Astrocyte of the hippocampus (primary cell): Measurements from ENCODE around the gene SEMA5A.

Experiments used
- DNase-seq: peaks from one replicate; pipeline ENCODE4 v3.0.0; 2011; ENCODE audit warnings: low read depth, low spot score

The SEMA5A gene

GRCh38 chr5:9545992-9546851 is at the start of gene SEMA5A:
SEMA5A (minus strand) TSS chr5:9546075; CDS start chr5:9379946, 166,129 bp downstream.
- DNase-seq, result peak; percentile 87

- DNase-seq, result no peak
Observed at GRCh38 chr5:9594913-9595312, 49.0 kb upstream of the SEMA5A start.

GRCh38 chr5:9589049-9589835 is 43.4 kb upstream of the SEMA5A start:
- DNase-seq, result no peak

DNA sequence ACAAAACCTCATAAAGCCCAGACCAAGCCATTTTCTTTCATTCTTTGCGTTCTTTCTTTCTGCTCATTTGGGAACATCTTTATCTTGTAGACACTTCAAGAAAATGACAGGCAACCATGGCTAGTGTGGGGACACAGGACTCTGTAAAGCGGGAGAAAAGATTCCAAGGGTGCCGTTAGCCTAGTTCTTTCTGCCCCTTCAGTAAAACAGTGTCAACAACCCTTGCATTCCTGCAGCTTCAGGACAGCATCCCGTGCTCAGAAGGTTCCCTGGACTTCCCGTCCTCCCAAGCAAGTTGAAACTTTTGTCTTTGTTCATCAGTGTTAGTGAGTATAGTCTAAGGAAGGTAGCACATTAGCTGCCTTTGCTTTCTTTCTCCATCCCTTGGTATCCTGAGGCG is 42.4 kb upstream of the SEMA5A start:
- DNase-seq, result no peak

DNA sequence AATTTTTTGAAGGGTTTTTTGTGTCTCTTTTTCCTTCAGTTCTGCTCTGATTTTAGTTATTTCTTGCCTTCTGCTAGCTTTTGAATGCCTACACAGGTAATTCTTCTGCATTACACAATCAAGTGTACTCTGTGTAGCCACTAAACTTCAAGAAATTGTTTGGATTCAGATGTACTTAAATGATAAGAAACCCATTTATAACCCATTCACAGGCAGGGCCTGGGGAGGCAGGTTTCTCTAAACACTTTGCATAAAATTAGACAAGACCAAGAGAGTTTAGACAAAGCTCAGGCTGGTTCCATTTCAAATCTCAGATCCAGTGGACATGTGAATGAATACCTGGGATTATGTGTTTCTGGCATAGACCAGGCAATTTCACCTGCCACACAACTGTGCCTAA is 41.3 kb upstream of the SEMA5A start:
- no peak for DNase-seq

- no peak for DNase-seq
Observed at GRCh38 chr5:9582406-9582805, 36.5 kb upstream of the SEMA5A start.

DNA sequence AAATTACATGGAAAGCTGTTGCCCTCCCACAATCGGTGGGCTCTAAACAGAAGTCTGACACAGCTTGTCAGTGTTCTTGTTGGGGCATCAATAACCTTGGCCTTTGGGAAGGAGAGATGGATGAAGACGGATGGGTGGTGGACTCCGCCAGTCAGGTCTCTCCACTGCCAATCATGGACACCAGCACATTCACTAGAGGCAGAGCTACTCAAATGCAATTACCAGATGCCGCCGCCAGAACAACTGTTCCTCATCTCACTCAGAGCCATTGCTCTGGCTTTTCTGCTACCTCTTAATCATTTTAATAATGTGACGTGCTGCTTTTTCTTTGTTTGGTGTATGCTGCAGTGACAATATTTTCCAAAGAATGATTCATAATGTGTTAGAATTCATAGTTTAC is 27.9 kb upstream of the SEMA5A start:
- no peak for DNase-seq

GRCh38 chr5:9572246-9572645 is 26.4 kb upstream of the SEMA5A start:
- DNase-seq, result no peak

DNA sequence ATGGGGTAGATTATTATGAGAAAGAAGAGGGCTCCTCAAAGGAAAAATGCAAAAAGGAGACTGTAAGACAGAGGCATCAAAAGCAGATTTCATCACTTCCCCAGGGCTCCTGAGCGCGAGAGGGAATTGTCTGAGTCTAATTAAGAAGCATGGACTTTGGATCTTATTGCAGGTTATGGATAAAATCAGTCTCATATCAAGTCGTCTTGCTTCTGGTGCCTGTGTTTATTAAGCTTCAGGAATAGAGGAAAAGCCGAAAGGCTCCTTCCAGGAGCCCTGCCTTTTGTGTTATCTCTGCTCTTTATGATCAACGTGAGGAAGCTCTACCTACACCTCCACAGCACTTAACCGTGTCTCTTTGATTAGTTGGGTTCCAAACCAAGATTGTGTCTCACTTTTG is 25.0 kb upstream of the SEMA5A start:
- DNase-seq, result no peak

- no peak for DNase-seq
Observed at GRCh38 chr5:9567039-9567438, 21.2 kb upstream of the SEMA5A start.

- no peak for DNase-seq
Observed at GRCh38 chr5:9564752-9565151, 18.9 kb upstream of the SEMA5A start.

GRCh38 chr5:9562141-9562540 is 16.3 kb upstream of the SEMA5A start:
- peak; percentile 60 for DNase-seq

DNA sequence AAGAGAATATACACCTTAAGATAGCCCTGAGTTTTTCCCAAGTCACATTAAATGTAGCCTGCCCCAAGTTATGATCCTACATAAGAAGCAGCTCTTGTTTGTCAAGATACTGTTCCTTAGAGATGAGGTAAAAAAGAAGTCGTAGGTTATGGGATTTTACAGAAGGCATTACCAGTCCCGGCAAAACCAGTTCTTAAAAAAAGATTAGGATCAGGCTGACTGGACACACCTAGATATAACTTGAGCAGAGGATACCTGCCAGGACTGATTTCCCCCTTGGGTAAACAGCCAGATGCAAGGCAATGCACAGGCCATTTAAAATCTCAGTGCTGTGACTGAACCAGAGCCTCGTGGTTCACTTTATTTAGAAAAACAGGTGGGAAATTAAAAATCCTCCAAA is 14.1 kb upstream of the SEMA5A start:
- no peak for DNase-seq

DNA sequence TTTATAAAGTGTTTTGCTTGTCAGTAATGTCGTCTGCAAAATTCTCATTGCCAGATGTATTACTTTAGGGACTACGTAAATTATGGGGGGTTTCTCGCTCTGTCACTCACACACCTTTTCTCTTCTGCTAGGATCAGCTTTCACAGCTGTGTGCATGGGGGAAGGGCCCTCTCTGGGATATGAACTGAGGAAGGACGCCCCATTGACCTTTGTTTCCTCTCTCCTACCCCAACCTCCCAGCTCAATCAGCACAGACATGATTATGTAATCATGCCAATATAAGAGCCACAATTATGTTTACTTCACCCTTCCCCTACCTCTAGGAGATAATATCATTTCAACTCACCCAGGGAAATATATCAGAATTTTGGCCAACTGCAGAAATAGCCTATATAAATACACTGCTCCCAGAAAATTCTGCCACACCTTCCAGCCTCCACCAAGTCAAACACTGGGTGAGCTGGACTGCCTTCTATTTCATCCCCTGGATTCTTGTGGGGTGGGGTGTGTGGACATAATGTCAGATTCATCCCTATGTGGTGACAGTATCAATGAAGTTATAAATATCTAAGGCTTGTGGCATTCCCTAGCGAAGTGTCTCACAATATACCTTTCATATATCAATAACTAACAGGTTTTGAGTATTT is 12.6 kb upstream of the SEMA5A start:
- no peak for DNase-seq

DNA sequence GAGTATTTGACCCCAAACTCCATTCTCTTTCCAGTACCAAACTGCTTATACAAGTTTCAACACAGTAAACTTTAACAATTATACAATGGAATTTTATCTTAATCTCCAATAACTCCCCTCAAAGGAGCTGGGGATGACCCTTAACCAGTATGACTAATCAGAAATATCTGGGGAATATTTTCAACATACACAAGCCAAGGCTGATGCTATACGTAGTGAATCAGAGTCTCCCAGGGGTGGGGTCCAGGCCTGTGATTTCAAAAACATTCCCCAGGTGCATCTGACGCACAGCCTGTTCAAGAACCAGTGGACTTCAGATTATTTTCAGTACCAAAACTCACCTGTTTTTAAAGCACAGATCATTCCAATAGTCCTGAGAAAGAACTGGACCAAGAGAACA is 11.8 kb upstream of the SEMA5A start:
- no peak for DNase-seq

GRCh38 chr5:9555961-9556360 is 10.1 kb upstream of the SEMA5A start:
- no peak for DNase-seq

DNA sequence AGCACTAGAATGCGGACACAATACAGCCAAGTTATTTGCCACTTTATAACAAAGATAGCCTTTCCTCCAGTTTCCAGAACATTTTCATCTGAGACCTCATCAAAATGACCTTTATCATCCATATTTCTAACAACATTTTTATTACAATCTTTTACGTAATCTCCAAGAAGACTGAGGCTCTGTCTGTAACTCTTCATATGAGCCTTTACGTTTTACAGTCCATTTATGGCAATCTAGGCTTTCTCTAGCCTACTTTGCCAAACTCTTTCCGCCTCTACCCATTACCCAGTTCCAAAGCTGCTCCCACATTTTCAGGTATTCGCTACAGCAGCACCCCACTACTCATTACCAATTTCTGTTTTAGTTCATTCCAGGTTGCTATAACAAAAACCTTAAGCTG is 8.2 kb upstream of the SEMA5A start:
- no peak for DNase-seq

GRCh38 chr5:9553561-9553960 is 7.7 kb upstream of the SEMA5A start:
- DNase-seq, result no peak

DNA sequence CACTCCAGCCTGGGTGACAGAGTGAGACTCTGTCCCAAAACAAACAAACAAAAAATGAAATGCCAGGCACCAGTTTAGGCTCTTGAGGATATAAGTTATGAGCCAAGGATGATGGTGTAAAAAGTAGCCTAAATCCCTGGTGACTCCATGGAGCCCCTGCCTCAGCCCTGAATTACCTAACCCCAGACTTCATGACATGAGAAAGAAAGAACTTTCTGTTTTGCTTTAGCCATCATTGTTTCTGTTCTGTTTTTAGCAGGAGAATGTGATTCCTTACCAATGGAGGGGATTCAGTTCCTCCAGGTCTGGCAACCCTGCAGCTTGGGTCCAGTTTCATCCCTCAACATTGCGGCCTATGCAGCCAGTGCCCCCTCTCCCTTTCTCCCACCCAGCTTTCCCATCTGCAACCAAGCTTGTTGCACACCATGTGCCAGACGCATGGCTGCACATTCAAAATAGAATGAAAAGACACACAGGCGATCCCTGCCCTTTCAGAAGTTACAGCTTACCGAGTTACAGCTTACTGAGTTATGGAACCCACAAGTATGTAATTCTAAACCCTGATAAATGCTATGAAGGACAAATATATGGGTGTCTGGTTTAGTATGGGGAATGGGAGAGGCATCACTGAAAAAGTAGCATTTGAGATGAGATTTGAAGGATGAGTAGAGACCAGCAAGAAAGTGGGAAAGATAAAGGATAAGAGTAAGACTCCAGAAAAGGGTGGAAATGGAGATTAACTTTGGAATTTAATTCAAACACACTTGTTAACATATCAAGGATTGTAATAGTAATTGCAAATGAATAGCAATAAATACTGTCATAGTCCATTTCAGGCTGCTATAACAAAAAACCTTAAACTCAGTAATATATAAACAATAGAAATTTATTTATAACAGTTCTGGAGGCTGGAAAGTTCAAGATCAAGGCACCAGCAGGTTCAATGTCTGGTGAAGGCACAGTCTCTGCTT is 6.0 kb upstream of the SEMA5A start:
- no peak for DNase-seq

GRCh38 chr5:9549941-9550340 is 4.1 kb upstream of the SEMA5A start:
- DNase-seq, result no peak
